Measurements from ENCODE around the gene NXF1. TPM values are rescaled to one million over a fixed set of nuclear protein-coding genes. Genes with fewer than 3 reads are reported as not detected.

The NXF1 gene
- total RNA-seq, 1 donor from 2014 or later: 93.2 TPM

- DNase-seq (no peak), ATAC-seq (no peak)
- TF ChIP-seq CTCF (IDR thresholded peaks at IDR 0.05): no peak
- intact Hi-C loops (cut with DNase I): no loop called here
- Histone ChIP-seq H3K9me3 (no peaks in the 10 kb centered on the region), H3K27me3 (ENCODE audit: low read depth) (no peaks in the 10 kb centered on the region), H3K4me3 (no peak overlapping the region), H3K4me1 (peaks cover 22% of the 10 kb centered on the region), H3K36me3 (no peaks in the 10 kb centered on the region), H3K27ac (no peak overlapping the region)
These were observed 47.1 kb downstream of the NXF1 start for GRCh38 chr11:62757846-62758788.

- Histone ChIP-seq H3K27me3 (ENCODE audit: low read depth) (no peaks in the 10 kb centered on the region), H3K4me1 (peaks cover 28% of the 10 kb centered on the region), H3K4me3 (no peak overlapping the region), H3K27ac (no peak overlapping the region), H3K9me3 (no peaks in the 10 kb centered on the region), H3K36me3 (peaks cover 11% of the 10 kb centered on the region)
- DNase-seq: no peak
- ATAC-seq: no peak
- intact Hi-C loops (cut with DNase I): no loop called here
- no peak for TF ChIP-seq CTCF (IDR thresholded peaks at IDR 0.05)
These were observed 50.1 kb downstream of the NXF1 start for GRCh38 chr11:62755086-62755615.

- peaks cover 21% of the 10 kb centered on the region for H3K36me3 ChIP-seq
- H3K27me3 ChIP-seq (ENCODE audit: low read depth): no peaks in the 10 kb centered on the region
- peak within 1 kb of the TSS; percentile 63 for H3K4me3 ChIP-seq
- no peak for TF ChIP-seq CTCF (IDR thresholded peaks at IDR 0.05)
- H3K9me3 ChIP-seq: no peaks in the 10 kb centered on the region
- H3K4me1 ChIP-seq: peaks cover 28% of the 10 kb centered on the region
- peak; percentile 97 for DNase-seq
- peak within 1 kb of the TSS; percentile 83 for H3K27ac ChIP-seq
- intact Hi-C loops (cut with DNase I): no loop called here
- ATAC-seq: peak; percentile 99
These were observed 51.3 kb downstream of the NXF1 start, which contains the start of gene ZBTB3 for GRCh38 chr11:62753736-62754603. ZBTB3 (minus strand) TSS chr11:62754160; CDS start chr11:62753664, 496 bp downstream.

GRCh38 chr11:62752994-62753735 is 52.1 kb downstream of the NXF1 start:
- Histone ChIP-seq H3K4me3 (peak overlapping the region; percentile 63), H3K27me3 (ENCODE audit: low read depth) (no peaks in the 10 kb centered on the region), H3K27ac (peak overlapping the region; percentile 83), H3K4me1 (peaks cover 28% of the 10 kb centered on the region), H3K36me3 (peaks cover 24% of the 10 kb centered on the region), H3K9me3 (no peaks in the 10 kb centered on the region)
- TF ChIP-seq CTCF (IDR thresholded peaks at IDR 0.05): no peak
- intact Hi-C loops (cut with DNase I): no loop called here
- ATAC-seq (no peak), DNase-seq (no peak)

Measured in lower lobe of right lung (tissue), 2 donors.